Osteoblast (primary cell): ENCODE results near the gene USB1. TPM values are rescaled to one million over a fixed set of nuclear protein-coding genes. Genes with fewer than 3 reads are reported as not detected.

Experiments used
- DNase-seq: peaks from one replicate; pipeline ENCODE4 v3.0.0; 2011; ENCODE audit warnings: low spot score, mixed read lengths; ENCODE audit not compliant: insufficient read length; ENCODE audit errors: missing footprints
- H2AFZ ChIP-seq: 2 replicates; pipeline ENCODE4 v1.6.0; 2011; ENCODE audit warnings: mild to moderate bottlenecking, low read length
- H3K27ac ChIP-seq: 2 replicates; pipeline ENCODE4 v1.5.1; 2011; ENCODE audit warnings: mild to moderate bottlenecking, low read depth, low read length, moderate library complexity
- H3K27me3 ChIP-seq: 2 replicates; pipeline ENCODE4 v1.6.0; 2012; ENCODE audit warnings: mild to moderate bottlenecking, control low read depth, inconsistent platforms, low read length, moderate library complexity; ENCODE audit not compliant: insufficient read depth
- H3K36me3 ChIP-seq: 2 replicates; pipeline ENCODE4 v1.5.1; 2011; ENCODE audit warnings: mild to moderate bottlenecking, low read length, control low read depth, moderate library complexity; ENCODE audit not compliant: insufficient read depth
- H3K4me1 ChIP-seq: 2 replicates; pipeline ENCODE4 v1.5.1; 2011; ENCODE audit warnings: mild to moderate bottlenecking, low read length, control low read depth, moderate library complexity; ENCODE audit not compliant: insufficient read depth
- H3K4me2 ChIP-seq: 2 replicates; pipeline ENCODE4 v1.6.0; 2011; ENCODE audit warnings: mild to moderate bottlenecking, low read length; ENCODE audit not compliant: insufficient read depth
- H3K4me3 ChIP-seq: fragments of 200-600 bp; sonication (generic); 3 replicates; pipeline ENCODE4 v1.5.1; 2012; ENCODE audit warnings: mild to moderate bottlenecking, low read length, inconsistent platforms; ENCODE audit not compliant: insufficient read depth
- H3K79me2 ChIP-seq: 2 replicates; pipeline ENCODE4 v1.6.0; 2012; ENCODE audit warnings: mild to moderate bottlenecking, low read length, control low read depth, inconsistent platforms; ENCODE audit not compliant: insufficient read depth
- H3K9me3 ChIP-seq: 2 replicates; pipeline ENCODE4 v1.5.1; 2011; ENCODE audit warnings: low read depth, low read length, control low read depth
- H4K20me1 ChIP-seq: 2 replicates; pipeline ENCODE4 v1.6.0; 2012; ENCODE audit warnings: mild to moderate bottlenecking, low read length, control low read depth; ENCODE audit not compliant: insufficient read depth
- CTCF ChIP-seq: IDR thresholded peaks from 2 replicates; pipeline ENCODE4 v1.5.1; 2011; ENCODE audit warnings: mild to moderate bottlenecking, low read depth, low read length, moderate library complexity; ENCODE audit errors: extremely low read depth
- total RNA-seq: library from RNA; depleted of rRNA; stranded (reverse); fragments of >200 nt; gene quantifications from 2 replicates; pipeline ENCODE4 v1.2.3, GENCODE V29; 2012

Gene USB1
- total RNA-seq, 1 donor = 19.2 TPM

- DNase-seq = peak; percentile 91
- no peaks in the 10 kb centered on the region for H3K36me3 ChIP-seq
- H3K27ac ChIP-seq = no peak overlapping the region
- H3K27me3 ChIP-seq = no peaks in the 10 kb centered on the region
- H4K20me1 ChIP-seq = no peaks in the 10 kb centered on the region
- H3K4me2 ChIP-seq = no peak overlapping the region
- H3K79me2 ChIP-seq = no peaks in the 10 kb centered on the region
- no peak overlapping the region for H2AFZ ChIP-seq
- no peak overlapping the region for H3K4me3 ChIP-seq
- TF ChIP-seq CTCF = no peak
- H3K9me3 ChIP-seq = no peaks in the 10 kb centered on the region
- no peaks in the 10 kb centered on the region for H3K4me1 ChIP-seq
Measured at GRCh38 chr16:58043571-58044155, 42.5 kb downstream of the USB1 start.

GRCh38 chr16:58044266-58045019 lies 43.2 kb downstream of the USB1 start:
- Histone ChIP-seq H3K4me3 (no peak overlapping the region), H4K20me1 (no peaks in the 10 kb centered on the region), H3K36me3 (no peaks in the 10 kb centered on the region), H3K27me3 (no peaks in the 10 kb centered on the region), H3K4me2 (no peak overlapping the region), H3K27ac (no peak overlapping the region), H2AFZ (no peak overlapping the region), H3K4me1 (no peaks in the 10 kb centered on the region), H3K79me2 (no peaks in the 10 kb centered on the region), H3K9me3 (no peaks in the 10 kb centered on the region)
- TF ChIP-seq CTCF = no peak
- peak; percentile 87 for DNase-seq

- no peak for TF ChIP-seq CTCF
- Histone ChIP-seq H3K36me3 (no peaks in the 10 kb centered on the region), H2AFZ (no peak overlapping the region), H3K4me1 (no peaks in the 10 kb centered on the region), H3K4me2 (no peak overlapping the region), H3K27ac (no peak overlapping the region), H4K20me1 (no peaks in the 10 kb centered on the region), H3K79me2 (no peaks in the 10 kb centered on the region), H3K27me3 (no peaks in the 10 kb centered on the region), H3K9me3 (no peaks in the 10 kb centered on the region), H3K4me3 (no peak overlapping the region)
- peak; percentile 84 for DNase-seq
Measured at GRCh38 chr16:58045096-58045495, 43.9 kb downstream of the USB1 start.

GRCh38 chr16:58046054-58046881 lies 45.1 kb downstream of the USB1 start:
- Histone ChIP-seq H3K9me3 (no peaks in the 10 kb centered on the region), H3K4me2 (no peak overlapping the region), H2AFZ (no peak overlapping the region), H3K4me3 (no peak overlapping the region), H3K36me3 (no peaks in the 10 kb centered on the region), H3K79me2 (no peaks in the 10 kb centered on the region), H3K4me1 (no peaks in the 10 kb centered on the region), H3K27me3 (no peaks in the 10 kb centered on the region), H3K27ac (no peak overlapping the region), H4K20me1 (no peaks in the 10 kb centered on the region)
- DNase-seq = peak; percentile 91
- no peak for TF ChIP-seq CTCF
